HepG2 (cell line): ENCODE data around the gene GPR89A. TPM values are rescaled to one million over a fixed set of nuclear protein-coding genes. Genes with fewer than 3 reads are reported as not detected.

ENCODE experiments used
- ATF6 ChIP-seq: sonication (generic); formaldehyde crosslinking; conservative IDR thresholded peaks from 2 replicates; pipeline ENCODE4 v1.4.0; 2020; ENCODE audit warnings: missing genetic modification reagents
- ATM ChIP-seq: fragments of 450-650 bp; IDR thresholded peaks from 2 replicates; pipeline ENCODE4 v1.7.1; 2017; ENCODE audit warnings: mild to moderate bottlenecking, borderline replicate concordance
- DZIP1 ChIP-seq: sonication (generic); formaldehyde crosslinking; IDR thresholded peaks from 2 replicates; pipeline ENCODE4 v1.5.0; 2020; ENCODE audit warnings: mild to moderate bottlenecking, missing genetic modification reagents
- ELK4 ChIP-seq: sonication (generic); formaldehyde crosslinking; IDR thresholded peaks from 2 replicates; pipeline ENCODE4 v1.9.0; 2021; ENCODE audit warnings: missing genetic modification reagents, borderline replicate concordance
- GATAD2A ChIP-seq: IDR thresholded peaks from 2 replicates; pipeline ENCODE4 v1.6.1; 2016
- HMGXB3 ChIP-seq: sonication (generic); formaldehyde crosslinking; IDR thresholded peaks from 2 replicates; pipeline ENCODE4 v1.4.0; 2020; ENCODE audit warnings: missing genetic modification reagents, borderline replicate concordance
- HNF4G ChIP-seq, 2 experiments: sonication (generic) in 1 of 2; formaldehyde crosslinking in 1 of 2; IDR thresholded peaks; 2 replicates each; pipeline versions ENCODE4 v1.4.0 to v1.6.1; 2011 to 2020; ENCODE audit warnings: borderline replicate concordance in 2 of 2, low read depth in 2 of 2, mild to moderate bottlenecking in 2 of 2, low read length in 1 of 2, missing genetic modification reagents in 1 of 2, moderate library complexity in 1 of 2
- HOXA5 ChIP-seq: sonication (generic); formaldehyde crosslinking; IDR thresholded peaks from 2 replicates; pipeline ENCODE4 v1.4.0; 2020; ENCODE audit warnings: missing genetic modification reagents
- KLF11 ChIP-seq: IDR thresholded peaks from 2 replicates; pipeline ENCODE4 v1.6.1; 2016; ENCODE audit warnings: missing compliant biosample characterization
- MTF1 ChIP-seq: sonication (generic); formaldehyde crosslinking; IDR thresholded peaks from 2 replicates; pipeline ENCODE4 v1.5.0; 2020; ENCODE audit warnings: missing genetic modification reagents
- PBX3 ChIP-seq: sonication (generic); formaldehyde crosslinking; IDR thresholded peaks from 2 replicates; pipeline ENCODE4 v1.8.1; 2023; ENCODE audit warnings: missing genetic modification reagents, inconsistent platforms, borderline replicate concordance
- POLR2A ChIP-seq, 2 experiments: IDR thresholded peaks; 2 replicates each; pipeline ENCODE4 v1.6.1; 2011; ENCODE audit warnings: low read depth in 2 of 2, low read length in 2 of 2, mild to moderate bottlenecking in 1 of 2, moderate library complexity in 1 of 2; ENCODE audit not compliant: insufficient read depth in 1 of 2
- ZFP1 ChIP-seq: IDR thresholded peaks from 2 replicates; pipeline ENCODE4 v1.6.1; 2016
- ZNF225 ChIP-seq: sonication (generic); formaldehyde crosslinking; IDR thresholded peaks from 2 replicates; pipeline ENCODE4 v1.4.0; 2020; ENCODE audit warnings: mild to moderate bottlenecking, missing genetic modification reagents
- ZNF256 ChIP-seq: sonication (generic); formaldehyde crosslinking; conservative IDR thresholded peaks from 2 replicates; pipeline ENCODE4 v1.4.0; 2020; ENCODE audit warnings: missing genetic modification reagents
- ZNF547 ChIP-seq: sonication (generic); formaldehyde crosslinking; IDR thresholded peaks from 2 replicates; pipeline ENCODE4 v1.5.1; 2020; ENCODE audit warnings: mild to moderate bottlenecking, missing genetic modification reagents
- ZNF598 ChIP-seq: sonication (generic); formaldehyde crosslinking; IDR thresholded peaks from 2 replicates; pipeline ENCODE4 v1.5.1; 2020; ENCODE audit warnings: mild to moderate bottlenecking, missing genetic modification reagents, borderline replicate concordance
- ZNF616 ChIP-seq: sonication (generic); formaldehyde crosslinking; IDR thresholded peaks from 2 replicates; pipeline ENCODE4 v1.5.0; 2020; ENCODE audit warnings: low read depth, mild to moderate bottlenecking, missing genetic modification reagents
- ZNF761 ChIP-seq: sonication (generic); formaldehyde crosslinking; conservative IDR thresholded peaks from 2 replicates; pipeline ENCODE4 v1.4.0; 2020; ENCODE audit warnings: mild to moderate bottlenecking, missing genetic modification reagents
- polyA plus RNA-seq, 8 experiments: library from polyadenylated mRNA; depleted of rRNA in 3 of 8; stranded (reverse) in 7 of 8; unstranded in 1 of 8; fragments of >200 nt; fragmentation: Illumina TruSeq in 4 of 8; extraction: Trizol in 4 of 8; gene quantifications; 2 replicates each; pipeline versions ENCODE4 v1.2.1 to v1.2.3, GENCODE V29; 2011 to 2016; ENCODE audit warnings: low read depth in 4 of 8, missing spikeins in 1 of 8, mixed read lengths in 1 of 8; ENCODE audit not compliant: insufficient read depth in 1 of 8
- total RNA-seq, 5 experiments: library from RNA; depleted of rRNA; stranded (reverse); fragments of >200 nt; fragmentation: Illumina TruSeq; extraction: Trizol; gene quantifications; 2 replicates each; pipeline ENCODE4 v1.2.3, GENCODE V29; 2016; ENCODE audit warnings: low read depth in 1 of 5

GPR89A gene
- total and polyA plus RNA-seq, 2 of the 13 experiments (the other 11 are each of a cell fraction or from before 2014, with no cell fraction given) = 23.4 to 32.6 TPM

- TF ChIP-seq ELK4 (no peak), ZNF598 (CRISPR knock-in tag) (peak; percentile 76; the same call in 1 of the 2 replicates), DZIP1 (CRISPR knock-in tag) (no peak), KLF11 (no peak), ATF6 (CRISPR knock-in tag) (no peak), ATM (no peak), ZNF616 (CRISPR knock-in tag) (no peak), PBX3 (CRISPR knock-in tag) (no peak), ZNF547 (CRISPR knock-in tag) (peak; percentile 88), MTF1 (CRISPR knock-in tag) (no peak), GATAD2A (CRISPR knock-in tag) (peak; percentile 84), ZNF225 (CRISPR knock-in tag) (no peak), ZNF761 (CRISPR knock-in tag) (peak; percentile 80; the same call in 1 of the 2 replicates), ZFP1 (CRISPR knock-in tag) (no peak), ZNF256 (CRISPR knock-in tag) (no peak), HOXA5 (CRISPR knock-in tag) (peak; percentile 37; the same call in 1 of the 2 replicates), HMGXB3 (peak; percentile 89), HNF4G (IDR thresholded peaks at IDR 0.05; ENCODE audit: borderline replicate concordance, low read depth, low read length) (peak; percentile 77), HNF4G (CRISPR knock-in tag; IDR thresholded peaks at IDR 0.05; ENCODE audit: borderline replicate concordance, low read depth) (no peak), POLR2A (IDR thresholded peaks at IDR 0.05; ENCODE audit: insufficient read depth in 1 of 2, low read depth in 2 of 2, low read length in 2 of 2) (peak; percentile 35 to 63; a peak in 3 of 4 replicates)
These were observed 106.8 kb downstream of the GPR89A start (continued) for GRCh38 chr1:145714524-145715111.
